ENCODE data around the gene SLC46A2. TPM values are rescaled to one million over a fixed set of nuclear protein-coding genes. Genes with fewer than 3 reads are reported as not detected.
A peak's percentile ranks its signal among the peaks of the same experiment; 100 is the strongest.

SLC46A2 gene
- total and polyA plus RNA-seq, 9 of the 15 experiments (the other 6 are each of a cell fraction or from before 2014, with no cell fraction given): not detected

DNA sequence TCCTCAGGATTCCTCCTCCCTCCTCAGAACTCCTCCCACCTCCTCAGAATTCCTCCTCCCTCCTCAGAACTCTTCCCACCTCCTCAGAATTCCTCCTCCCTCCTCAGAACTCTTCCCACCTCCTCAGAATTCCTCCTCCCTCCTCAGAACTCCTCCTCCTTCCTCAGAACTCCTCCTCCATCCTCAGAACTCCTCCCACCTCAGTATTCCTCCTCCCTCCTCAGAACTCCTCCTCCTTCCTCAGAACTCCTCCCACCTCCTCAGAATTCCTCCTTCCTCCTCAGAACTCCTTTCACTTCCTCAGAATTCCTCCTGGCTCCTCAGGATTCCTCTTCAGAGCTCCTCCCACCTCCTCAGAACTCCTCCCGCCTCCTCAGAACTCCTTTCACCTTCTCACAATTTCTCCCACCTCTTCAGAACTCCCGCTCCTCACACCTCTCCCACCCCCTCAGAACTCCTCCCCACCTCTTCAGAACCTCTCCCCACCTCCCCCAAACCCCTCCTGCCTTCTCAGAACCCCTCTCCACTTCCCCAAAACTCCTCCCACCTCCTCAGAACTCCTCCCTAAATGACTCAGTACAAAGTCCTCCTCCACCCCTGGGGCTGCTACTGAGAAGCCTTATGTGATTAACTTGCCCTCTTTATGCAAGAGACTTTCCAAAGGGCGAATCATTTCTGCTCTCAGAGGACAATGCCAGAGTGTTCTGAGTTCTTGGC, 23.2 kb downstream of the SLC46A2 start:
- peak overlapping the region; percentile 31; the same call in 1 of the 2 replicates for H3K4me3 ChIP-seq
- peaks cover 4 to 7% of the 10 kb centered on the region in 2 experiments; a peak in 4 of 5 replicates for H3K4me1 ChIP-seq (replicated peaks in 1 of 2; ENCODE audit: control insufficient read depth in 2 of 2, insufficient read depth in 2 of 2, low read length in 2 of 2)
- H3K9ac ChIP-seq (ENCODE audit: insufficient read depth in 1 of 2, low read depth in 2 of 2, low read length in 2 of 2): no peak overlapping the region; a peak in 1 of 4 replicates
- DNase-seq (ENCODE audit: extremely low read depth in 1 of 4, low spot score in 3 of 4) (peak; percentile 68 to 88 (median 78)), ATAC-seq (peak; percentile 95), FAIRE-seq (peak; percentile 88)
- BruUV-seq (replicated peaks): no TSS peak
- 0% methylated on average over 1 of the region's 3 CpGs for WGBS (ENCODE audit: insufficient coverage, low coverage, missing lambda C conversion rate)
- H2AFZ ChIP-seq (ENCODE audit: low read depth, low read length): peak overlapping the region; percentile 86
- no peaks in the 10 kb centered on the region for H3K36me3 ChIP-seq (ENCODE audit: control insufficient read depth, insufficient read depth, low read length)
- in situ Hi-C loops (cut with MboI): no loop called here
- intact Hi-C loops (cut with micrococcal nuclease): no loop called here
- H3K9me3 ChIP-seq (replicated peaks; ENCODE audit: control insufficient read depth, insufficient read depth, low read depth, low read length): no peaks in the 10 kb centered on the region
- CTCF ChIA-PET (ENCODE audit: low intra/inter-chr PET ratio): interaction anchor here (0.5 kb wide), 1 partner anchor 104 kb away, joined by 4 read pairs; no protein-coding TSS in a partner anchor
- H4K20me1 ChIP-seq (replicated peaks; ENCODE audit: control insufficient read depth, insufficient read depth, low read length): no peaks in the 10 kb centered on the region
- H3K27me3 ChIP-seq (ENCODE audit: control insufficient read depth in 2 of 2, insufficient read depth in 2 of 2, low read length in 2 of 2): no peaks in the 10 kb centered on the region
- H3K9me1 ChIP-seq (ENCODE audit: control insufficient read depth, insufficient read depth, low read length): no peaks in the 10 kb centered on the region
- no peaks in the 10 kb centered on the region for H3K79me2 ChIP-seq (ENCODE audit: control insufficient read depth, insufficient read depth, low read length)
- POLR2A ChIA-PET: interaction anchor here (1.3 kb wide), 1 partner anchor 11 kb away, joined by 4 read pairs; no protein-coding TSS in a partner anchor
- H3K27ac ChIP-seq (ENCODE audit: extremely low read depth, low read depth, low read length): peak overlapping the region; percentile 61; the same call in 2 of the 3 replicates
- peak overlapping the region; percentile 50 for H3K4me2 ChIP-seq (ENCODE audit: insufficient read depth, low read length)
- no peak for TF ChIP-seq BMI1 (IDR thresholded peaks at IDR 0.05; ENCODE audit: low read length)
- 0 out of 2 replicates have a peak, but pooled peaks have one; percentile 17 for TF ChIP-seq NCOA1 (IDR thresholded peaks at IDR 0.05; ENCODE audit: low read depth)
- peak; percentile 92 for TF ChIP-seq SPI1 (IDR thresholded peaks at IDR 0.05; ENCODE audit: borderline replicate concordance, low read depth, low read length)
- TF ChIP-seq JUND (IDR thresholded peaks at IDR 0.05; ENCODE audit: borderline replicate concordance, low read depth, low read length): peak; percentile 74
- peak; percentile 45; the same call in 1 of the 3 replicates for TF ChIP-seq JUND (tag; IDR thresholded peaks at IDR 0.05; ENCODE audit: borderline replicate concordance, low read depth, low read length)
- no peak for TF ChIP-seq HSF4 (CRISPR knock-in tag; IDR thresholded peaks at IDR 0.05; ENCODE audit: borderline replicate concordance)
- no peak for TF ChIP-seq ZC3H4 (CRISPR knock-in tag; IDR thresholded peaks at IDR 0.05; ENCODE audit: borderline replicate concordance)
- no peak for TF ChIP-seq TGIF2 (CRISPR knock-in tag; IDR thresholded peaks at IDR 0.05)
- TF ChIP-seq, protein P1, sequence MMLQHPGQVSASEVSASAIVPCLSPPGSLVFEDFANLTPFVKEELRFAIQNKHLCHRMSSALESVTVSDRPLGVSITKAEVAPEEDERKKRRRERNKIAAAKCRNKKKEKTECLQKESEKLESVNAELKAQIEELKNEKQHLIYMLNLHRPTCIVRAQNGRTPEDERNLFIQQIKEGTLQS (IDR thresholded peaks at IDR 0.05): peak; percentile 55; the same call in 1 of the 2 replicates
- TF ChIP-seq, protein P1 (CRISPR knock-in tag; conservative IDR thresholded peaks at IDR 0.05): no peak
- peak; percentile 2; the same call in 1 of the 2 replicates for TF ChIP-seq MAFK (IDR thresholded peaks at IDR 0.05; ENCODE audit: low read length)
- TF ChIP-seq ZNF239 (CRISPR knock-in tag; IDR thresholded peaks at IDR 0.05): no peak
- TF ChIP-seq NELFE (IDR thresholded peaks at IDR 0.05; ENCODE audit: insufficient read depth, insufficient read length): no peak
- TF ChIP-seq, protein P2, sequence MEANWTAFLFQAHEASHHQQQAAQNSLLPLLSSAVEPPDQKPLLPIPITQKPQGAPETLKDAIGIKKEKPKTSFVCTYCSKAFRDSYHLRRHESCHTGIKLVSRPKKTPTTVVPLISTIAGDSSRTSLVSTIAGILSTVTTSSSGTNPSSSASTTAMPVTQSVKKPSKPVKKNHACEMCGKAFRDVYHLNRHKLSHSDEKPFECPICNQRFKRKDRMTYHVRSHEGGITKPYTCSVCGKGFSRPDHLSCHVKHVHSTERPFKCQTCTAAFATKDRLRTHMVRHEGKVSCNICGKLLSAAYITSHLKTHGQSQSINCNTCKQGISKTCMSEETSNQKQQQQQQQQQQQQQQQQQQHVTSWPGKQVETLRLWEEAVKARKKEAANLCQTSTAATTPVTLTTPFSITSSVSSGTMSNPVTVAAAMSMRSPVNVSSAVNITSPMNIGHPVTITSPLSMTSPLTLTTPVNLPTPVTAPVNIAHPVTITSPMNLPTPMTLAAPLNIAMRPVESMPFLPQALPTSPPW (CRISPR knock-in tag; IDR thresholded peaks at IDR 0.05): peak; percentile 56
